ENCODE data around the gene MAP4K1.
"Not testable (repeated sequence)": the region's sequence is repeated elsewhere in the genome, so short reads cannot be mapped to it uniquely, and the experiment has no call there.

The MAP4K1 gene

GRCh38 chr19:38569368-38569983, 48.3 kb downstream of the MAP4K1 start:
- DNase-seq (ENCODE audit: low read depth) = no peak

GRCh38 chr19:38565691-38566105, 52.1 kb downstream of the MAP4K1 start:
- DNase-seq (ENCODE audit: low read depth) = no peak

- no peak for DNase-seq (ENCODE audit: low read depth)
Measured at GRCh38 chr19:38564981-38565690, 52.6 kb downstream of the MAP4K1 start.

- no peak for DNase-seq (ENCODE audit: low read depth)
Measured at GRCh38 chr19:38563475-38563874, 54.3 kb downstream of the MAP4K1 start.

GRCh38 chr19:38562096-38562495, 55.7 kb downstream of the MAP4K1 start:
- DNase-seq (ENCODE audit: low read depth) = no peak

GRCh38 chr19:38561658-38562057, 56.1 kb downstream of the MAP4K1 start:
- DNase-seq (ENCODE audit: low read depth) = no peak

GRCh38 chr19:38561053-38561606, 56.6 kb downstream of the MAP4K1 start:
- no peak for DNase-seq (ENCODE audit: low read depth)

- no peak for DNase-seq (ENCODE audit: low read depth)
Measured at GRCh38 chr19:38559428-38560401, 58.0 kb downstream of the MAP4K1 start.

GRCh38 chr19:38558933-38559332, 58.8 kb downstream of the MAP4K1 start:
- not testable (repeated sequence) for DNase-seq (ENCODE audit: low read depth)

GRCh38 chr19:38557205-38557799, 60.5 kb downstream of the MAP4K1 start:
- DNase-seq (ENCODE audit: low read depth) = no peak

GRCh38 chr19:38556521-38557174, 61.1 kb downstream of the MAP4K1 start:
- no peak for DNase-seq (ENCODE audit: low read depth)

GRCh38 chr19:38555200-38555599, 62.6 kb downstream of the MAP4K1 start:
- no peak for DNase-seq (ENCODE audit: low read depth)

- no peak for DNase-seq (ENCODE audit: low read depth)
Measured at GRCh38 chr19:38554676-38555141, 63.0 kb downstream of the MAP4K1 start.

- DNase-seq (ENCODE audit: low read depth) = not testable (repeated sequence)
Measured at GRCh38 chr19:38553239-38553638, 64.5 kb downstream of the MAP4K1 start.

- no peak for DNase-seq (ENCODE audit: low read depth)
Measured at GRCh38 chr19:38551450-38551813, 66.3 kb downstream of the MAP4K1 start.

GRCh38 chr19:38550376-38550775, 67.4 kb downstream of the MAP4K1 start:
- no peak for DNase-seq (ENCODE audit: low read depth)

GRCh38 chr19:38549942-38550341, 67.8 kb downstream of the MAP4K1 start:
- DNase-seq (ENCODE audit: low read depth) = no peak

GRCh38 chr19:38549061-38549460, 68.7 kb downstream of the MAP4K1 start:
- no peak for DNase-seq (ENCODE audit: low read depth)

- no peak for DNase-seq (ENCODE audit: low read depth)
Measured at GRCh38 chr19:38547421-38547820, 70.3 kb downstream of the MAP4K1 start.

GRCh38 chr19:38545596-38545995, 72.2 kb downstream of the MAP4K1 start:
- DNase-seq (ENCODE audit: low read depth) = no peak

All from T follicular helper cell (primary cell).